Liver (tissue), 9 donors: ENCODE measurements around the gene TOMM7. TPM values are rescaled to one million over a fixed set of nuclear protein-coding genes. Genes with fewer than 3 reads are reported as not detected.

Experiments used
- DNase-seq: peaks from one replicate; pipeline ENCODE4 v3.0.0-alpha.2; 2017; ENCODE audit warnings: low spot score
- H3K27ac ChIP-seq, 2 donors: one replicate each; pipeline ENCODE4 v1.7.0; 2013; ENCODE audit warnings: inconsistent platforms in 2 of 2, low read length in 2 of 2, control low read depth in 1 of 2, low read depth in 1 of 2, mild to moderate bottlenecking in 1 of 2
- H3K27me3 ChIP-seq, 4 donors: one replicate each; pipeline versions ENCODE4 v1.6.1 to v1.7.0; 2013; ENCODE audit warnings: low read length in 3 of 4, inconsistent platforms in 1 of 4, mild to moderate bottlenecking in 1 of 4, moderate library complexity in 1 of 4; ENCODE audit not compliant: control insufficient read depth in 4 of 4, insufficient read depth in 4 of 4
- H3K36me3 ChIP-seq, 4 donors: one replicate each; pipeline versions ENCODE4 v1.6.1 to v1.7.0; 2013; ENCODE audit warnings: low read length in 3 of 4, mild to moderate bottlenecking in 3 of 4, low read depth in 1 of 4, moderate library complexity in 1 of 4; ENCODE audit not compliant: control insufficient read depth in 4 of 4, insufficient read depth in 3 of 4
- H3K4me1 ChIP-seq, 4 donors: one replicate each; pipeline versions ENCODE4 v1.6.1 to v1.7.0; 2013; ENCODE audit warnings: low read length in 3 of 4, mild to moderate bottlenecking in 3 of 4, moderate library complexity in 1 of 4; ENCODE audit not compliant: control insufficient read depth in 4 of 4, insufficient read depth in 4 of 4
- H3K4me3 ChIP-seq, 3 donors: one replicate each; pipeline versions ENCODE4 v1.6.1 to v1.7.0; 2013; ENCODE audit warnings: low read length in 3 of 3, control low read depth in 1 of 3, low read depth in 1 of 3, mild to moderate bottlenecking in 1 of 3
- H3K9ac ChIP-seq, 2 donors: one replicate each; pipeline ENCODE4 v1.7.0; 2013; ENCODE audit warnings: low read length in 2 of 2, mild to moderate bottlenecking in 2 of 2, moderate library complexity in 2 of 2, control low read depth in 1 of 2, low read depth in 1 of 2
- H3K9me3 ChIP-seq, 4 donors: one replicate each; pipeline versions ENCODE4 v1.6.1 to v1.7.0; 2013; ENCODE audit warnings: low read length in 3 of 4; ENCODE audit not compliant: control insufficient read depth in 4 of 4
- EGR1 ChIP-seq, 2 donors: IDR thresholded peaks; 2 replicates each; pipeline ENCODE4 v1.6.1; 2016 to 2018; ENCODE audit warnings: antibody characterized with exemption in 2 of 2, low read depth in 2 of 2
- FOXA1 ChIP-seq: IDR thresholded peaks from 2 replicates; pipeline ENCODE4 v1.6.1; 2016; ENCODE audit warnings: antibody characterized with exemption
- FOXA2 ChIP-seq: IDR thresholded peaks from 2 replicates; pipeline ENCODE4 v1.6.1; 2016; ENCODE audit warnings: antibody characterized with exemption
- GABPA ChIP-seq, 2 donors: IDR thresholded peaks in 1 of 2; conservative IDR thresholded peaks in 1 of 2; 2 replicates each; pipeline ENCODE4 v1.6.1; 2016; ENCODE audit warnings: antibody characterized with exemption in 2 of 2, mild to moderate bottlenecking in 1 of 2, moderate library complexity in 1 of 2
- HNF4A ChIP-seq, 2 donors: conservative IDR thresholded peaks; 2 replicates each; pipeline ENCODE4 v1.6.1; 2016; ENCODE audit warnings: antibody characterized with exemption in 2 of 2, mild to moderate bottlenecking in 2 of 2
- HNF4G ChIP-seq: IDR thresholded peaks from 2 replicates; pipeline ENCODE4 v1.6.1; 2016; ENCODE audit warnings: antibody characterized with exemption
- JUND ChIP-seq, 2 donors: IDR thresholded peaks; 2 replicates each; pipeline ENCODE4 v1.6.1; 2016; ENCODE audit warnings: antibody characterized with exemption in 2 of 2
- NR2F2 ChIP-seq: IDR thresholded peaks from 2 replicates; pipeline ENCODE4 v1.6.1; 2016; ENCODE audit warnings: antibody characterized with exemption
- RAD21 ChIP-seq, 2 donors: IDR thresholded peaks; 2 replicates each; pipeline ENCODE4 v1.6.1; 2016; ENCODE audit warnings: antibody characterized with exemption in 2 of 2, mild to moderate bottlenecking in 2 of 2
- RXRA ChIP-seq, 2 donors: IDR thresholded peaks; 2 replicates each; pipeline ENCODE4 v1.6.1; 2017 to 2018; ENCODE audit warnings: antibody characterized with exemption in 2 of 2, mild to moderate bottlenecking in 1 of 2
- SP1 ChIP-seq: IDR thresholded peaks from 2 replicates; pipeline ENCODE4 v1.6.1; 2018; ENCODE audit warnings: antibody characterized with exemption, mild to moderate bottlenecking
- TAF1 ChIP-seq: conservative IDR thresholded peaks from 2 replicates; pipeline ENCODE4 v1.6.1; 2016; ENCODE audit warnings: antibody characterized with exemption, mild to moderate bottlenecking
- YY1 ChIP-seq: IDR thresholded peaks from 2 replicates; pipeline ENCODE4 v1.6.1; 2016; ENCODE audit warnings: antibody characterized with exemption, mild to moderate bottlenecking
- WGBS: extraction: QIAGEN DNeasy Blood & Tissue Kit; methylation state at CpG from one replicate; pipeline ENCODE4 v1.1.7; 2013; 5-methylcytosine and 5-hydroxymethylcytosine counted together
- polyA plus RNA-seq, 2 donors: library from polyadenylated mRNA; stranded (reverse) in 1 of 2; unstranded in 1 of 2; fragments of 200-250 nt in 1 of 2; fragments of >200 nt in 1 of 2; fragmentation: Nextera tagmentation in 1 of 2; extraction: Ambion mirVana in 1 of 2; gene quantifications; one replicate each; pipeline versions ENCODE4 v1.2.1 to v1.2.3, GENCODE V29; 2013 to 2015
- total RNA-seq, 2 donors: library from RNA; depleted of rRNA; stranded (reverse); fragments of >200 nt; gene quantifications; one replicate each; pipeline ENCODE4 v1.2.3, GENCODE V29; 2014
- TF ChIP-seq, protein P1 (sequence below): IDR thresholded peaks from 2 replicates; pipeline ENCODE4 v1.6.1; 2016; ENCODE audit warnings: antibody characterized with exemption
- TF ChIP-seq, protein P2 (sequence below): fragments of 150-350 bp; IDR thresholded peaks from 2 replicates; pipeline ENCODE4 v1.5.1; 2017; ENCODE audit warnings: improper control_type of control experiment, low read depth, low read length; ENCODE audit not compliant: missing input control
- TF ChIP-seq, protein P3 (sequence below): IDR thresholded peaks from 2 replicates; pipeline ENCODE4 v1.6.1; 2016; ENCODE audit warnings: antibody characterized with exemption
- TF ChIP-seq, protein P4 (sequence below): IDR thresholded peaks from 2 replicates; pipeline ENCODE4 v1.6.1; 2016; ENCODE audit warnings: antibody characterized with exemption
- TF ChIP-seq, protein P5 (sequence below): IDR thresholded peaks from 2 replicates; pipeline ENCODE4 v1.6.1; 2016; ENCODE audit warnings: antibody characterized with exemption, mild to moderate bottlenecking
- donor health status: healthy.
- donor health status: healthy.
- donor health status: healthy.
- donor health status: healthy.
- donor health status: healthy.

TOMM7 gene
- total and polyA plus RNA-seq, 4 donors = 39.2 to 271 (median 137) TPM

- H3K27ac ChIP-seq = peak overlapping the region; percentile 92 to 99
- H3K4me1 ChIP-seq = peaks cover 0 to 11% (median 4%) of the 10 kb centered on the region in 4 donors
- peak overlapping the region; percentile 73 to 80 for H3K9ac ChIP-seq
- H3K36me3 ChIP-seq = peaks cover 0 to 7% (median 3%) of the 10 kb centered on the region in 4 donors
- no peaks in the 10 kb centered on the region for H3K9me3 ChIP-seq
- no peaks in the 10 kb centered on the region for H3K27me3 ChIP-seq
- peak overlapping the region; percentile 74 to 87 (median 81) for H3K4me3 ChIP-seq
- TF ChIP-seq HNF4G (no peak), YY1 (peak; percentile 10), NR2F2 (no peak), JUND (IDR thresholded peaks at IDR 0.05) (no peak), EGR1 (IDR thresholded peaks at IDR 0.05; ENCODE audit: low read depth in 2 of 2) (no peak), HNF4A (conservative IDR thresholded peaks at IDR 0.05) (peak in 1 of 2 donors; percentile 7), FOXA1 (no peak), TAF1 (peak; percentile 59), RXRA (IDR thresholded peaks at IDR 0.05) (peak; percentile 67 to 79), GABPA (IDR thresholded peaks at IDR 0.05 in 1 of 2, conservative IDR thresholded peaks at IDR 0.05 in 1 of 2) (no peak), FOXA2 (no peak), RAD21 (IDR thresholded peaks at IDR 0.05) (peak; percentile 17 to 42), SP1 (peak; percentile 20)
- TF ChIP-seq, protein P1, sequence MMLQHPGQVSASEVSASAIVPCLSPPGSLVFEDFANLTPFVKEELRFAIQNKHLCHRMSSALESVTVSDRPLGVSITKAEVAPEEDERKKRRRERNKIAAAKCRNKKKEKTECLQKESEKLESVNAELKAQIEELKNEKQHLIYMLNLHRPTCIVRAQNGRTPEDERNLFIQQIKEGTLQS = no peak
- TF ChIP-seq, protein P2, sequence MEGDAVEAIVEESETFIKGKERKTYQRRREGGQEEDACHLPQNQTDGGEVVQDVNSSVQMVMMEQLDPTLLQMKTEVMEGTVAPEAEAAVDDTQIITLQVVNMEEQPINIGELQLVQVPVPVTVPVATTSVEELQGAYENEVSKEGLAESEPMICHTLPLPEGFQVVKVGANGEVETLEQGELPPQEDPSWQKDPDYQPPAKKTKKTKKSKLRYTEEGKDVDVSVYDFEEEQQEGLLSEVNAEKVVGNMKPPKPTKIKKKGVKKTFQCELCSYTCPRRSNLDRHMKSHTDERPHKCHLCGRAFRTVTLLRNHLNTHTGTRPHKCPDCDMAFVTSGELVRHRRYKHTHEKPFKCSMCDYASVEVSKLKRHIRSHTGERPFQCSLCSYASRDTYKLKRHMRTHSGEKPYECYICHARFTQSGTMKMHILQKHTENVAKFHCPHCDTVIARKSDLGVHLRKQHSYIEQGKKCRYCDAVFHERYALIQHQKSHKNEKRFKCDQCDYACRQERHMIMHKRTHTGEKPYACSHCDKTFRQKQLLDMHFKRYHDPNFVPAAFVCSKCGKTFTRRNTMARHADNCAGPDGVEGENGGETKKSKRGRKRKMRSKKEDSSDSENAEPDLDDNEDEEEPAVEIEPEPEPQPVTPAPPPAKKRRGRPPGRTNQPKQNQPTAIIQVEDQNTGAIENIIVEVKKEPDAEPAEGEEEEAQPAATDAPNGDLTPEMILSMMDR = no peak
- TF ChIP-seq, protein P3, sequence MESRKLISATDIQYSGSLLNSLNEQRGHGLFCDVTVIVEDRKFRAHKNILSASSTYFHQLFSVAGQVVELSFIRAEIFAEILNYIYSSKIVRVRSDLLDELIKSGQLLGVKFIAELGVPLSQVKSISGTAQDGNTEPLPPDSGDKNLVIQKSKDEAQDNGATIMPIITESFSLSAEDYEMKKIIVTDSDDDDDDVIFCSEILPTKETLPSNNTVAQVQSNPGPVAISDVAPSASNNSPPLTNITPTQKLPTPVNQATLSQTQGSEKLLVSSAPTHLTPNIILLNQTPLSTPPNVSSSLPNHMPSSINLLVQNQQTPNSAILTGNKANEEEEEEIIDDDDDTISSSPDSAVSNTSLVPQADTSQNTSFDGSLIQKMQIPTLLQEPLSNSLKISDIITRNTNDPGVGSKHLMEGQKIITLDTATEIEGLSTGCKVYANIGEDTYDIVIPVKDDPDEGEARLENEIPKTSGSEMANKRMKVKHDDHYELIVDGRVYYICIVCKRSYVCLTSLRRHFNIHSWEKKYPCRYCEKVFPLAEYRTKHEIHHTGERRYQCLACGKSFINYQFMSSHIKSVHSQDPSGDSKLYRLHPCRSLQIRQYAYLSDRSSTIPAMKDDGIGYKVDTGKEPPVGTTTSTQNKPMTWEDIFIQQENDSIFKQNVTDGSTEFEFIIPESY = no peak
- TF ChIP-seq, protein P4, sequence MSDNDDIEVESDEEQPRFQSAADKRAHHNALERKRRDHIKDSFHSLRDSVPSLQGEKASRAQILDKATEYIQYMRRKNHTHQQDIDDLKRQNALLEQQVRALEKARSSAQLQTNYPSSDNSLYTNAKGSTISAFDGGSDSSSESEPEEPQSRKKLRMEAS = no peak
- TF ChIP-seq, protein P5, sequence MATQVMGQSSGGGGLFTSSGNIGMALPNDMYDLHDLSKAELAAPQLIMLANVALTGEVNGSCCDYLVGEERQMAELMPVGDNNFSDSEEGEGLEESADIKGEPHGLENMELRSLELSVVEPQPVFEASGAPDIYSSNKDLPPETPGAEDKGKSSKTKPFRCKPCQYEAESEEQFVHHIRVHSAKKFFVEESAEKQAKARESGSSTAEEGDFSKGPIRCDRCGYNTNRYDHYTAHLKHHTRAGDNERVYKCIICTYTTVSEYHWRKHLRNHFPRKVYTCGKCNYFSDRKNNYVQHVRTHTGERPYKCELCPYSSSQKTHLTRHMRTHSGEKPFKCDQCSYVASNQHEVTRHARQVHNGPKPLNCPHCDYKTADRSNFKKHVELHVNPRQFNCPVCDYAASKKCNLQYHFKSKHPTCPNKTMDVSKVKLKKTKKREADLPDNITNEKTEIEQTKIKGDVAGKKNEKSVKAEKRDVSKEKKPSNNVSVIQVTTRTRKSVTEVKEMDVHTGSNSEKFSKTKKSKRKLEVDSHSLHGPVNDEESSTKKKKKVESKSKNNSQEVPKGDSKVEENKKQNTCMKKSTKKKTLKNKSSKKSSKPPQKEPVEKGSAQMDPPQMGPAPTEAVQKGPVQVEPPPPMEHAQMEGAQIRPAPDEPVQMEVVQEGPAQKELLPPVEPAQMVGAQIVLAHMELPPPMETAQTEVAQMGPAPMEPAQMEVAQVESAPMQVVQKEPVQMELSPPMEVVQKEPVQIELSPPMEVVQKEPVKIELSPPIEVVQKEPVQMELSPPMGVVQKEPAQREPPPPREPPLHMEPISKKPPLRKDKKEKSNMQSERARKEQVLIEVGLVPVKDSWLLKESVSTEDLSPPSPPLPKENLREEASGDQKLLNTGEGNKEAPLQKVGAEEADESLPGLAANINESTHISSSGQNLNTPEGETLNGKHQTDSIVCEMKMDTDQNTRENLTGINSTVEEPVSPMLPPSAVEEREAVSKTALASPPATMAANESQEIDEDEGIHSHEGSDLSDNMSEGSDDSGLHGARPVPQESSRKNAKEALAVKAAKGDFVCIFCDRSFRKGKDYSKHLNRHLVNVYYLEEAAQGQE = peak; percentile 58
- DNase-seq = peak; percentile 81
- WGBS = under 1% methylated on average over 76 of the region's 76 CpGs
Measured at GRCh38 chr7:22854158-22855048, 31.8 kb upstream of the TOMM7 start.
